NCI-H2029 treated with DMSO at 0.1 percent for 48 hours (cell line): ENCODE data around the gene PPP4R1.
A peak's percentile ranks its signal among the peaks of the same experiment; 100 is the strongest.

Experiments
- DNase-seq: peaks from one replicate; lab custom pipeline; 2025; lab: John Stamatoyannopoulos, UW

The PPP4R1 gene

GRCh38 chr18:9594823-9595596 lies 19.3 kb downstream of the PPP4R1 start:
- DNase-seq: no peak

GRCh38 chr18:9587924-9588323 lies 26.4 kb downstream of the PPP4R1 start:
- DNase-seq: no peak

GRCh38 chr18:9586814-9587213 lies 27.5 kb downstream of the PPP4R1 start:
- no peak for DNase-seq

DNA sequence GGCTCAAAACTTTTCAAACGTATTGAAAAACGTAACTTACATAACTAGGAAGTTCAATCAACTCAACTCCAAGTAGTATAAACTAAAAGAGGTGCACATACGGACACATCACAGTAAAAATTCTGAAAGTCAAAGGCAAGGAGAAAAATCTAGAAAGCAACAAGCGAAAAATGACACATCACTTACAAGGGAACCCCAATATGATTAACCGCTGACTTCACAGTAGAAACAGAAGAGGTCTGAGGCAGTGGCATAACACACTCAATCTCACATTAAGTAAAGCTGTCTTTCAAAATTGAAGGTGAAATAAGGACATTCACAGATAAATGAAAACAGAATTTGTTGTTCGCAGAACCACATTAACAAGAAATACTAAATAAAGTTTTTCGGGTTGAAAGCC lies 32.7 kb downstream of the PPP4R1 start:
- no peak for DNase-seq

- DNase-seq: no peak
Observed at GRCh38 chr18:9578306-9578705, 36.1 kb downstream of the PPP4R1 start.

GRCh38 chr18:9577361-9577760 lies 37.0 kb downstream of the PPP4R1 start:
- no peak for DNase-seq

DNA sequence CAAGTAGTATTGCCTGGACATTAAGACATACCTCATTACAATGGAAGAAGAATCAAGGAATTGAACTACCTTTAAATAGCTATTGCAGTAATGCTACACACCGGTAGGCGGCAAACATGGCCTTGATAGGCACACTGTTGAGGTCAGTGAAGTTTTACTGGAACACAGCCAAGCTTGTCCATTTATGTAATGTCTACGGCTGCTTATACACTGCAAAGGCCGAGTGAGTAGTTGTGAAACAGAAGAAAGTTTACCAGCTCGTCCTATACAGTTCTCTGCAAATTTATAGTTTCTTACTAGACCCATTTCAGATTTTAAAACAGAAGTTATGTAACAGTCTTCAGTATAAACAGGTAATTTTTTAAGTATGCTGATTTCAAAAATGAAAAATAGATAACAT lies 38.8 kb downstream of the PPP4R1 start:
- DNase-seq: peak; percentile 20

GRCh38 chr18:9574473-9575115 lies 39.8 kb downstream of the PPP4R1 start:
- DNase-seq: no peak

DNA sequence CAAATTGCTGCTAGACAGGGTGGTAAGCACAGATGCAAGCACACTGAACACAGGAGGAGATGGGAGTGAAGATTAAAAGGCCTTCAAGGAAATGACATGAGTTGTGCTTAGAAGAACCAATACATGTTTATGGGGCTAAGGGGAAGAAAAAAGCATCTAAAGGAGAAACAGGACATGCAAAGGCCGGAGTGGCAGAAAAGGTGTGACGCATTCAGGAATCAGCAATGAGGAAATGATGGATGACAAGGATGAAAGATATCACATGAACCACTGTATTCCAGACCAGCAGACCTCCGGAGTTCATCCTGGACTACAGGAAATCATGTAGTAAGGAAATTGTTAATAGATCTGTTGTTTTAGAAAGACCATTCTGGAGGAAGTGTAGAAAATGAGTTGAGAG lies 42.8 kb downstream of the PPP4R1 start:
- DNase-seq: no peak

GRCh38 chr18:9570255-9570654 lies 44.1 kb downstream of the PPP4R1 start:
- no peak for DNase-seq

GRCh38 chr18:9569178-9569577 lies 45.2 kb downstream of the PPP4R1 start:
- DNase-seq: no peak

- no peak for DNase-seq
Observed at GRCh38 chr18:9568186-9568585, 46.2 kb downstream of the PPP4R1 start.

DNA sequence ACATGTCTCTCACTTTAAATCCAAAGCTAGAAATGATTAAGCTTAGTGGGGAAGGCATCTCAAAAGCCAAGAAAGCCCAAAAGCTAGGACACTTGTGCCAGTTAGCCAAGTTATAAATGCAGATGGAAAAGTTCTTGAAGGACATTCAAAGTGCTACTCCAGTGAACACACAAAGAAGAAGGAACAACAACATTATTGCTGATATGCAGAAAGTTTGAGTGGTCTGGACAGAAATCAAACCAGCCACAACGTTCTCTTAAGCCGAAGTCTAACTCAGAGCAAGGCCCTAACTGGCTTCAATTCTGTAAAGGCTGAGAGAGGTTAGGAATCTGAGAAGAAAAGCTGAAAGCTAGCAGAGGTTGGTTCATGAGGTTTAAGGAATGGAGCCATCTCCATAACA lies 49.0 kb downstream of the PPP4R1 start:
- DNase-seq: no peak

DNA sequence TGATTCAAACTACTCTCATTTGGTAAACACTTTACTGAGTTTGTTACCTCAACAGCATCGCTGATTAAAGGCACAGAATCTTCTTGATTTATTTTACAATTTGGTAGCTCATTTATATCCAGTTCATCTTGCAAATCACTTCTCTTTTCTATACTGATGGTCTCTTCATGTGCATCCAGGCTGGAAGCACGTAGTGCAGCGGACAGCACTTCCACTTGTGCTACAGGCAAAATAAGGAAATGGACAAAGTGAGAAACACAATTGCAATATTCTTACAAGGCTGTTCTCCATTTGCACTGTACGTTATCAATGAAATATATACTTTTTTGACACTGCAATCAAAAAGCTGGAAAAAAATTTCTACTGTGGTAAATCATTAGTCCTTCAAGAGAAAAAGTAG lies 51.0 kb downstream of the PPP4R1 start:
- DNase-seq: no peak

- no peak for DNase-seq
Observed at GRCh38 chr18:9562584-9562983, 51.8 kb downstream of the PPP4R1 start.

- no peak for DNase-seq
Observed at GRCh38 chr18:9561759-9562158, 52.6 kb downstream of the PPP4R1 start.

- DNase-seq: no peak
Observed at GRCh38 chr18:9559253-9559652, 55.1 kb downstream of the PPP4R1 start.

- no peak for DNase-seq
Observed at GRCh38 chr18:9558387-9559064, 55.8 kb downstream of the PPP4R1 start.

- no peak for DNase-seq
Observed at GRCh38 chr18:9557250-9557943, 57.0 kb downstream of the PPP4R1 start.

DNA sequence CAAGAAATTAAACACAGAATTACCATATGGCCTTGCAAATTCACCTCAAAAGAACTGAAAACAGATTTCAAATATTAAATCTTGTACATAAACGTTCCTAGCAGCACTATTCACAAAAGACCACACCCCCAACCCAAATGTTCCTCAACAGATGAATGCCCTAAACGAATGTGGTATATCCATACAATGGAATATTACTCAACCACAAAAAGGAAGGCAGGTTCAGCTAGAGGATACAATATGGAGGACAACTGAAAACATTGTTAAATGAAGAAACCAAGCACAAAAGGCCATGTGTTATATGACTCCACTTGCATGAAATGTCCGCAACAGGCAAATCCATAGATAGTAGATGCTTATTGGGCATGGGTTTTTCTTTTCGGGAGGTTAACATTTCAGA lies 61.7 kb downstream of the PPP4R1 start:
- no peak for DNase-seq

DNA sequence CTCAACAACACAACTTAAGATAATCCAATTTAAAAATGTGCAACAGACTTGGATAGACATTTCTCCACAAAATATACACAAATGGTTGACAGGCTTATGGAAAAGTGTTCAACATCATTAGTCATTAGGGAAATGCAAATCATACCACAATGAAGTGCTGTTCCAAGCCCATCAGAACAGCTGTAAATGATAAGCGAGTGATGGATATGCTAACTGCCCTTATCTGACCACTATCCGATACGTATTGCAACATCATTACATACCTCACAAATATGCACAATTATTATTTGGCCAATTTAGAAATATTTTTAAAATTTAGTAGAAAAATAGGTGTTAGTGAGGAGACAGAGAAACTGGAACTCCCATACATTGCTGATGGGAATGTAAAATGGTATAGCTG lies 62.2 kb downstream of the PPP4R1 start:
- DNase-seq: no peak

GRCh38 chr18:9550429-9550828 lies 63.9 kb downstream of the PPP4R1 start:
- DNase-seq: no peak

- no peak for DNase-seq
Observed at GRCh38 chr18:9549405-9549804, 65.0 kb downstream of the PPP4R1 start.
